NCI-H2107 treated with DMSO at 0.1 percent for 48 hours (cell line): Measurements from ENCODE around the gene TMEM62.

ENCODE experiments used
- DNase-seq: peaks from one replicate; lab custom pipeline; 2025; ENCODE audit not compliant: unreplicated experiment; lab: John Stamatoyannopoulos, UW

Gene TMEM62

DNA sequence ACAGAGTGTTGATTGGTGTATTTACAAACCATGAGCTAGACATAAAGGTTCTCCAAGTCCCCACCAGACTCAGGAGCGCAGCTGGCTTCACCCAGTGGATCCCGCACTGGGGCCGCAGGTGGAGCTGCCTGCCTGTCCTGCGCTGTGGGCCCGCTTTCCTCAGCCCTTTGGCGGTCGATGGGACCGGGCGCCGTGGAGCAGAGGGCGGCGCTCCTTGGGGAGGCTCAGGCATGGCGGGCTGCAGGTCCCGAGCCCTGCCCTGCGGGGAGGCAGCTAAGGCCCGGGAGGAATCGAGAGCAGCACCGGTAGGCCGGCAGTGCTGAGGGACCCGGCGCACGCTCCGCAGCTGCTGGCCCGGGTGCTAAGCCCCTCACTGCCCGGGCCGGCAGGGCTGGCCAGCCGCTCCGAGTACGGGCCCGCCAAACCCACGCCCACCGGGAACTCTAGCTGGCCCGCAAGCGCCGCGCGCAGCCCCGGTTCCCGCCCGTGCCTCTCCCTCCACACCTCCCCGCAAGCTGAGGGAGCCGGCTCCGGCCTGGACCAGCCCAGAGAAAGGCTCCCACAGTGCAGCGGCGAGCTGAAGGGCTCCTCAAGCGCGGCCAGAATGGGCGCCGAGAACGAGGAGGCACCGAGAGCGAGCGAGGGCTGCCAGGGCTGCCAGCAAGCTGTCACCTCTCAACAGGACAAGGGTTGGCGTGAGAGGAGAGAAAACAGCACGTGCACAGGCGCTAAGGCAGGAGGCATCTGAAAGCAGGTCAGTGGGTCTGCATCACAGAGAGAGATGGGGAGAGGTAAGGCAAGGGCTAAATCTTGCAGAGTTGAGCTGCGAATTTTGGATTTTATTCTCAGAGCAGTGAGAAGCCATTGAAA is 93.3 kb downstream of the TMEM62 start:
- DNase-seq = no peak

DNA sequence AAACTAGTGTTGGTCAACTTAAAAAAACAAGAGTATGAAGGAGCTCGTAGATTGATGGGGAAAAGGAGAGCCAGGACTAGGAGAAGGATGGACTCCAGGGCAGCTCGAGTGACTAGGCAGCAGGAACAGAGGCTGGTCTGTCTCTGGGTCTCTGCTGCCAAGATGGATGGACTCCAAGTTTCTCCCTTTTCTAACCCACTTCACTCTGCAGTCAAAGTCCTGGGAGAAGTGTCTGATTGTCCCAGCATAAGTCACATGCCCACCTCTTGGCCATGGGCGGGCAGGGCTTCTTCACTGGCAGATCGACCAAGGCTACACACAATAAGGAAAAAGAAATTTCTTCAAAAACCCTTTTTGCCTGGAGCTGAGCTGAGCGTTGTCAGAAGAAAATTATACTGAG is 96.6 kb downstream of the TMEM62 start:
- DNase-seq = no peak

DNA sequence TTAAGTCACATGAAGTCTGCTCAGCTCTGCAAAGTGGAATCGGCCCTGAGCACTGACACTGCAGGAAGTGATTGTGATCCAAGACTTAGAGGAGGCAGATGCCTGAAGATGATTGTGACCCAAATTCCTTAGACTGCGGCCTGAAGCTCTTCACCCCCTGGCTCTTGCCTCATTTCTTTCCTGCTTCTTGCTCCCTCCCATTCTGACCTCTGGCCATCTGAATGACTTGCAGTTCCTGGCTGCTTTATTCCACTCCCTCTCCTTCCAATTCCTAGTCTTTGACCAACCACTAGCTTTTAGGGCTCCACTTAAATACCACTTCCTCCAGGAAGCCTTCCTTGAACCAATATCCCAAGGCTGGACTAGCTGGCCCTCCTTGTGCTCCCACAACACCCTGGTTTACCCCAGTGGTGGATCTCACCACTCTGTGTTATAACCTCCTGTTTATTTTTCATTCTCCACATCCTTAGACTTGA is 97.3 kb downstream of the TMEM62 start:
- no peak for DNase-seq

DNA sequence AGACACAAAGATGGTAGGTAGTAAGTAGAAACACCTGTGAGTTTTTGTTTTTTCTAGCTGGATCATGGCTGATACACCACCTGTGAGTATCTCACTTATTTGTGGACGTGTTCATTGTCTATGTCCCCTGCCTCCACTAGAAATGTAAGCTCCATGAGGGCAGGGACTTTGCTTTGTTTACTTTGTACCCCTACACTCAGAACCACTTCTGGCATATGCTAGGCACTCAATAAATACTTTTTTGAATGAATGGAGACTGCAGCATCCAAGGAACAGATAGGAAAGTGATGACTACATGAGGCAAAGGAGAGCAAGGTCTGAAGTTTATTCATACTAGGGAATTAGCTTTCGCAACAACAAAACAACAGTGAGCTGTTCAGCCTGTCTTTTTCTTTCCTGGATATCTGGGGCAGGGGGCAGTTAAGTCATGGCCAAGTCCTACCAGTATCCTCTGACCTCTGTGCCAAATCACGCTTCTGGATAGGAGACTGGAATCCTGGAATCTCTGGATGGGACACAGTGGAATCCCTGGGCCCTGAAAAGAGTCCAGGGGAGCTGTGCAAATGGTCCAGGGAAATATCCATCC is 99.0 kb downstream of the TMEM62 start:
- no peak for DNase-seq
